Peyer's patch (tissue), 4 donors: Measurements from ENCODE around the gene SRRM1.

ENCODE experiments used
- POLR2A ChIP-seq, 2 donors: fragments of 450-650 bp; IDR thresholded peaks; one replicate each; pipeline ENCODE4 v1.5.1; 2017; ENCODE audit warnings: antibody characterized with exemption in 2 of 2, mild to moderate bottlenecking in 2 of 2, moderate library complexity in 2 of 2
- TF ChIP-seq, protein P1 (sequence below), 6 experiments: fragments of 450-650 bp in 4 of 6; fragments of 200-600 bp in 2 of 6; sonication (generic) in 1 of 6; IDR thresholded peaks; one replicate each; pipeline ENCODE4 v1.5.1; 2017 to 2019; ENCODE audit warnings: antibody characterized with exemption in 6 of 6, mild to moderate bottlenecking in 3 of 6, moderate library complexity in 1 of 6

DNA sequence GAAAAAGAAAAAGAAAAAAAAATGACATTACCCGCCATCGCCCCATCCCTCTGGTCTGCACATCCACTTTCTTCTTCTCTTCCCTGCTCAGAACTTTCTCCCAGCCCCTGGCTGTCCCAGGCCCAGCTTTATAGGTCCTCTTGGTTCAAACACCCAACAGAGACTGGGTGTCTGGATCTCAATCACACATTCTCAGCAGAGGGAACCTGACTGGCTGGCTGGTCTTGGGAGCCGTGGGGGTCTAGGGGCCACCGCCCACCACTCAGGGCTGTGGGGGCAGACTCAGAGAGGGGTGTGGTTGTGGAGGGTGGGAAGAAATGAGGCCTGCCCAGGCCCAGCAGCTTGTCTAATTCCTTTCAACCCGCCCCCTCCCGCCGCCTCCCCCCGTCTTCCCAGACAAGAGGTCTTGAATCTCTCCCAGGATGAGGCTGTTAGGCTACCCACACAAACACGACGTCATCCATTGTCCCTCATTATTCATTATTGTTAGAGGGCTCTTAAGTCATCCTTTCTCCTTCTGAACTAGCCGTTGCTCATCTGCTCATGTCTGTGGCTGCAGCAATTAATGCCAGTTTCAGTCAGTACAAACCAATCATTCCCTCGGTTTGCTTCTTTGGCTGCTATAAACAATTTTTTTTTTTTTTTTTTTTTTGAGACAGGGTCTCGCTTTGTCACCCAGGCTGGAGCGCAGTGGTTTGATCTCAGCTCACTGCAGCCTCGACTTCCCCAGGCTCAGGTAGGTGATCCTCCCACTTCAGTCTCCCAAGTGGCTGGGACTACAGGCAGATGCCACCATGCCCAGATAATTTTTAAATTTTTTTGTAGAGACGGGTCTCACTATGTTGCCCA, 61.5 kb downstream of the SRRM1 start:
- TF ChIP-seq, protein P1, sequence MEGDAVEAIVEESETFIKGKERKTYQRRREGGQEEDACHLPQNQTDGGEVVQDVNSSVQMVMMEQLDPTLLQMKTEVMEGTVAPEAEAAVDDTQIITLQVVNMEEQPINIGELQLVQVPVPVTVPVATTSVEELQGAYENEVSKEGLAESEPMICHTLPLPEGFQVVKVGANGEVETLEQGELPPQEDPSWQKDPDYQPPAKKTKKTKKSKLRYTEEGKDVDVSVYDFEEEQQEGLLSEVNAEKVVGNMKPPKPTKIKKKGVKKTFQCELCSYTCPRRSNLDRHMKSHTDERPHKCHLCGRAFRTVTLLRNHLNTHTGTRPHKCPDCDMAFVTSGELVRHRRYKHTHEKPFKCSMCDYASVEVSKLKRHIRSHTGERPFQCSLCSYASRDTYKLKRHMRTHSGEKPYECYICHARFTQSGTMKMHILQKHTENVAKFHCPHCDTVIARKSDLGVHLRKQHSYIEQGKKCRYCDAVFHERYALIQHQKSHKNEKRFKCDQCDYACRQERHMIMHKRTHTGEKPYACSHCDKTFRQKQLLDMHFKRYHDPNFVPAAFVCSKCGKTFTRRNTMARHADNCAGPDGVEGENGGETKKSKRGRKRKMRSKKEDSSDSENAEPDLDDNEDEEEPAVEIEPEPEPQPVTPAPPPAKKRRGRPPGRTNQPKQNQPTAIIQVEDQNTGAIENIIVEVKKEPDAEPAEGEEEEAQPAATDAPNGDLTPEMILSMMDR (IDR thresholded peaks at IDR 0.05) = no peak
- TF ChIP-seq POLR2A (IDR thresholded peaks at IDR 0.05) = no peak
